Cerebellar cortex (tissue), 1 donor: ENCODE data around the gene CAMK2D.

Experiments used
- DNase-seq: peaks from one replicate; pipeline ENCODE4 v3.0.0-alpha.2; 2015; ENCODE audit warnings: low spot score

CAMK2D gene

DNA sequence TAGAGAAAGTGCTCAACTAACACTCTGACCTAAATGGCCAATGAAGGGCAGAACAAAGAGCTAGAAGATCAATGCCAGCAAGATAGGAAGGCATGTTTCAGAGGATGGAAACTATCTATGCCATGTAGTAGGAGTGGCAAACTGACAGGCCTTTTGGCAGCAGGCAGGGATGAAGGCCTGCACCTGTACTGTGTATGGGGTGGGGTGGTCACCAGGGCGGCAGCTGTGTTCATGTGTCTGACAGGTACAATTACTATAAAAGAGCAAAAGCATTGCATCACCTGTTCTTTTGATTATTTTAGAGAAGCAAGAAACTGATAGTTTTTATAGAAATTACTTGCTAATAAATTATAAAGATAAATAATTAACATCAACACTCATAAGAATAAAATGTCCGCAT, 239.1 kb downstream of the CAMK2D start:
- DNase-seq, result no peak

GRCh38 chr4:113513382-113513781, 248.2 kb downstream of the CAMK2D start:
- no peak for DNase-seq

- DNase-seq, result no peak
These were observed 248.7 kb downstream of the CAMK2D start for GRCh38 chr4:113512880-113513279.

- DNase-seq, result no peak
These were observed 249.6 kb downstream of the CAMK2D start for GRCh38 chr4:113511944-113512343.

DNA sequence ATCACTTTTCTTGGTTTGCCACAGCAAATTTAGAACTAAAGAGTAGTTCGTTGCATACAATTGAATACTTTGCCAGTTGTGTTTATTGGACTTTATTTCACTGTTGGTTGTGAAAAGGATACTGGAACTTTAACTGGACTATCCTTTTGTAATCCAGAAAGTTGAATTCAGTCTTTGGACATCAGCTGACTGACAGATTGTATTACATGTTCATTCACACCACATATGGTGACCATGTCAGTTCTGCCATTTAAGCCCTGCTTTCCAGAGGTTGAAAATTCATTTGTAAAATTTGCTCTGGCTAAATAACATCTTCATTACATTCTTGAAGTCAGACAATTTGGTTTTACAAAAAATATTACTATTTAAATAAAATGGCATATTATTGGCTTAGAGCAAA, 251.7 kb downstream of the CAMK2D start:
- no peak for DNase-seq

DNA sequence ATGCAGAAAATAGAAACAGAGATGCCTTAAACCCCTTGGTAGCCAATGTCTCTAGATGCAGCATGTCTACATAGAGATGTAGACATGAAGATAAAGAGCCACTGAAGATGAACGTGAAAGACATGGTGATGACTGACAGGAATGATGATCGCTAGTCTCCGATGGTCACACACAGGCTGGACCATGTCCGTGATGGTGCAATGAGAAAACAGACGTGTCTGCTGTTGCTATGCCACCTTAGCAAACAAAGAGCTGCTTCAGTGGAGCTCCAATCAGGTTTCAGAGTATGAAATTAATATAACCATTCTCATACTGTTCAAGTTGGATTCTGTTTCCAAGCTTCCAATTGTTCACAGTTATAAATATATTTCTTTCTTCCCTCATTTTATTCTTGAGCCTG, 256.5 kb downstream of the CAMK2D start:
- no peak for DNase-seq

DNA sequence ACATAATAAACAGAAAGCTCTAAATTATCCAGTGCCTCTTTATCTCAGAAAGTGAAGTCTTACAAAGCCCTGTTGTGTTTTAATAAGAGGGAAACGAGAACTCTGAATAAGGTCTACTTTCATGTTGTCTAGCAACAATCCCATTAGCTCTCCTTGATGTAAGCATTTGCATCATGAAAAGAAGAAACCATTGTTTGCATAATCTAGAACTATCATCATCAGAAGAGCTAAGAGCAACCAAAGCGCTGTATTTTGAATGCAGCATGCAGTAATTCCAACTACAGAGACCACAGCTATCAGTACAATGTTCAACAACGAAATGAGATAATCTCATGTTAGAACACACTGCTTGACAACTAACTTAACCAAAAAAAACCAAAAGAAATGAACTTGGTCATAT, 257.1 kb downstream of the CAMK2D start:
- no peak for DNase-seq

DNA sequence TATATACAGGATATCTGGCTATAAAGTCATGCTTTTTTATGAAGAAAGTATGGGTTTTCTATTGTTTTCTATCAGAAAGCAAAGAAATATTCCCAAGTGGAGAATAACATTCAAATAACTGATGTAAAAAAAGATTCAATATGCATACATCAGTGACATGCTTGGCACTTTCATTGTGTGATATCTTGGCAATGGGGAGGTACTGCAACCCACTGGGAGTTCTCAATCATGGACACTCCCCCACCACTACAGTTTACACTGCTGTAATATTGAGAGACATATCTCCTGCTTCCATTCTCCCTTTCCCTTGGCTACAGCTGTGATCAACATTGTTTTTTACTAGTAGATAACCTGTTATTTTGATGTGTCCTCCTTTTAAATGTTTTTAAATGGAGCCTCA, 257.8 kb downstream of the CAMK2D start:
- DNase-seq, result no peak

DNA sequence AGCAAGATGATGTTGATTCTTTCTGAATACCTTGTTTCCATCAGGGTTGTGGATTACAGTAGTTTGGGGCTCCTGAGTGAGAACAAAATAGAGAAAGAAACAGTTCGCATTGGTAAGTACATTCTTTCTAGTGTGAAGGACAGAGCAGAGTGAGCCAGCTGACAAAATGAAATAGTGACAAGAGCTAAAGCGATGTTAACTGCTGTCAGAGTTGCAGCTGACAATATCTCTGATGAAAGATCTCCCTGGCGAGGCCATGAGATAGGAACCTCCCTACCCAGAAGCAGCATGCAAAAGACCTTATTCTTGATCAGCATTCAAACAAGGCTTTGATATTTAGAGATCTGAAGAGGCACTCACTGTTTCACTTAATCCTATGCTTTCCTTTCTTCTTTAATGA, 258.6 kb downstream of the CAMK2D start:
- DNase-seq, result no peak

- DNase-seq, result no peak
These were observed 259.1 kb downstream of the CAMK2D start for GRCh38 chr4:113502476-113502875.

- no peak for DNase-seq
These were observed 261.1 kb downstream of the CAMK2D start for GRCh38 chr4:113500424-113500823.

DNA sequence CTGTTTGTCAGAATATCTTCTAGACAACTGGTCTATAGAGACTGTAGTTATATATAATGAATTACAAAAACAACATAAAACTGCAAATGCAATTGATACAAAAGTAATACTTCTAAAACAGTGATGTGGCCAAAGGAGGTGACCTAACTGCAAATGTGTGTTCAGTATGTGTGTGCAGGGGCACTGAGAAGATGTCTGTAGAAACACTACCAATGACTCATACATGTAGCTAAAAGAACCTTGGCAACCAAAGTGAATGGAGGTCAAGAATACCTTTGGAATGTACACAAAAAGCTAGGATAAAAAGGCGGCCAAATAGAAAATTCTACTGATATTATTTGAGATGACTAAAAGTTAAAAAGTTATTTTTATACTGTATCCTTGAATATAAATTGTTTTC, 261.8 kb downstream of the CAMK2D start:
- DNase-seq, result no peak

GRCh38 chr4:113499166-113499565, 262.4 kb downstream of the CAMK2D start:
- no peak for DNase-seq

DNA sequence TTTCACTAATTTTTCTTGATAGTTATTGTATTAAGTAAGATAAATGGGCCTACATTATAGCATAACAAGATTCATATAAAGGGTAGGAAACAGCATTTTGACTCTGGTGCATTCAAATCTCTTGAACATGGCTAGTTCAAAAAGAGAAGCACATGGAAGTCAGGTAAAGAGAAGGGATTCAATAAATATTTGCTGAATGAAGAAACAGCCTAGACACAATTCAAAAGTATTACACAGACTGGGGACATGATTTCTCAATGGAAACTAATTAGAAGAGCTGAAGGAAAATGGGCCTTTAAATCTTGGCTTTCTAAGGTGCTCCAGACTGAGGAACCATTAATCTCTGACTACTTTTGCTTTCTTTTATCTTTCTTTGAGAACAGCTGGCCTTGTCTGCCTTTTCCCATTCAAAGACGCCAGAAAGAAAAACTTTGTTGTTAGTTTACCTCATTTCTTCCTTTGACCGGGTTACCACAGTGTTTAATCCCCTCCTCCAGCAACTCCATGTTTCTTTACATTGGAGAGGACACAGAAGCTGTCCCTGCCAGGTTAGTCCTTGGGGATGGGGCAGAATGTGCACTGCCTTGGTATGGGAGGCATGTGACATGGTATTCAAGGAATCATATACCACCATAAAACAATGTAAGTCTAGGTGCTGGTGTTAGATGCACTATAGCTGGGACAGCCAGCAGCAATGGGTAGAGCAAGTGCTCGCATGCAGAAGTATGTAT, 264.2 kb downstream of the CAMK2D start:
- no peak for DNase-seq

GRCh38 chr4:113496698-113497097, 264.8 kb downstream of the CAMK2D start:
- DNase-seq, result no peak

GRCh38 chr4:113495790-113496189, 265.7 kb downstream of the CAMK2D start:
- no peak for DNase-seq

DNA sequence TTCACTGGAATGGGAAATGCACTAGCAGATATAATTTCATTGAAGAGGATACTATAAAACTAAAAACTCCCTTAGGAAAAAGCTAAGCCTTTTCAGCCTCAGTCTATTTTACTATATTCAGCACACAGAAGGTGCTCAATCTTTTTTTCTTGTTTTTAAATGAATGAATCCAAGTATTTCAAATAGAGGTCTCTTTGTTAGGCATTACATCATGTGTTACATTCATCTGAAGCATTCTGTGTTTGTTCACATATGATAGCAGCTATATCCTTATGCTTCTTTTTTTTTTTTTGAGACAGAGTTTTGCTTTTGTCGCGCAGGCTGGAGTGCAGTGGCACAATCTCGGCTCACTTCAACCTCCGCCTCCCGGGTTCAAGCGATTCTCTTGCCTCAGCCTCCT, 278.4 kb downstream of the CAMK2D start:
- no peak for DNase-seq

- no peak for DNase-seq
These were observed 279.2 kb downstream of the CAMK2D start for GRCh38 chr4:113482325-113482724.

GRCh38 chr4:113481820-113482219, 279.7 kb downstream of the CAMK2D start:
- no peak for DNase-seq

DNA sequence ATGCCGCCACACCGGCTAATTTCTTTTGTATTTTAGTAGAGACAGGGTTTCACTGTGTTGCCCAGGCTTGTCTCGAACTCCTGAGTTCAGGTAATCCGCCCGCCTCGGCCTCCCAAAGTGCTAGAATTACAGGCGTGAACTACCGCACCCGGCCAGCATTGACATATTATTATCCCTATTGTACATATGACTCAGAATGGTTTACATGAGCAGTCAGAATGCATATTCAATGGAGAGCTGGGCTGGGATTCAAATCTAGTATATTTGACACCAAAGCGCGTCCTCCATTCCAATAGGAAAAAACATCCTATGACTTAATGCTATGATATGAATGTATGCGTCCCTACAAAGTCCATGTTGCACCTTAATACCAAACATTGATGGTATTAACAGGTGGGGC, 281.4 kb downstream of the CAMK2D start:
- no peak for DNase-seq

GRCh38 chr4:113478032-113478431, 283.5 kb downstream of the CAMK2D start:
- no peak for DNase-seq

DNA sequence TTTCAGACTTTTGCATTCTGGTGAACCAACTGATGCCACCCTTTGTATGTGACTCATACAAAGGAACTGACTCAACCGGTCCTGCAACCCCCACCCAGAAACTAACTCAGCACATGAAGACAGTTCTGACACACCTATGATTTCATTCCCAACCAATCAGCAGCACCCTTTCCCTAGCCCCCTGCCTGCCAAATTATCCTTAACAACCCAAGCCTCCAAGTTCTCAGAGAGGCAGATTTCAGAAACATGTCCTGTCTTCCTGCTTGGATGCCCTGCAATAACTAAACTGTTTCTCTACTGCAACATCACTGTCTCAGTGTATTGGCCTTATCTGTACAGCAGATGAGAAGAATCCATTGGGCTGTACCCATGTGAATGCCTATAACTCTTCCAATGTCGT, 284.7 kb downstream of the CAMK2D start:
- DNase-seq, result no peak

GRCh38 chr4:113474017-113474416, 287.5 kb downstream of the CAMK2D start:
- no peak for DNase-seq

DNA sequence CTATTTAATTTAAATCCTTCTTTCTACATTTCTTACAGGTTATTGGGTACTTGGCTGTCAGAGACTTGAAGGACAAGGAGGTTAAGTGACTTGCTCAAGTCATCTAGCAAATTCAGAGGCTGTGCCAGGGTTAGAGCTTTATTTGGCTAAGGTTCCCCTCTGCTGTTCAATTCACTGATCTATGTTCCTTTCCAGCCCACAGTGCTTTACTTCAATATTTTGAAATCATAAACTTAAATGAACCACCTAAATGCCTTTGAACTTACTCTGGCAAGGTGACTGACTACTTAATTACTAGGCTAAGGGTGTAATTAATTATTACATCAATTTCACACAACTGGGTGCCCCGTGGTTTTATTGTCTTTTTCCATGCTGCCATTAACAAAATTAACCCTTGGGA, 288.7 kb downstream of the CAMK2D start:
- DNase-seq, result no peak
